Epithelial cell of proximal tubule (primary cell): ENCODE results near the gene GAS7. TPM values are rescaled to one million over a fixed set of nuclear protein-coding genes. Genes with fewer than 3 reads are reported as not detected.

Experiments
- DNase-seq: peaks from one replicate; pipeline ENCODE4 v3.0.0-alpha.2; 2011; ENCODE audit warnings: low read depth
- H3K4me3 ChIP-seq: 2 replicates; pipeline ENCODE4 v1.5.1; 2011; ENCODE audit warnings: low read depth, mild to moderate bottlenecking, low read length
- CTCF ChIP-seq: conservative IDR thresholded peaks from 2 replicates; pipeline ENCODE4 v1.5.1; 2012; ENCODE audit warnings: low read depth, mild to moderate bottlenecking, low read length
- total RNA-seq: library from RNA; depleted of rRNA; stranded (reverse); fragments of >200 nt; gene quantifications from 2 replicates; pipeline ENCODE4 v1.2.3, GENCODE V29; 2015

Gene GAS7
- total RNA-seq, 1 donor from 2014 or later = 2.5 TPM

- no peak overlapping the region for H3K4me3 ChIP-seq
- no peak for DNase-seq
- no peak for TF ChIP-seq CTCF
Observed at GRCh38 chr17:10172778-10173177, 25.6 kb downstream of the GAS7 start.

GRCh38 chr17:10172241-10172741 is 26.1 kb downstream of the GAS7 start:
- no peak for DNase-seq

GRCh38 chr17:10171581-10171981 is 26.8 kb downstream of the GAS7 start:
- TF ChIP-seq CTCF = no peak
- H3K4me3 ChIP-seq = no peak overlapping the region
- DNase-seq = no peak

More at GRCh38 chr17:10172241-10172741, 26.1 kb downstream of the GAS7 start:
- H3K4me3 ChIP-seq = no peak overlapping the region
- TF ChIP-seq CTCF = no peak

- TF ChIP-seq CTCF = no peak
- no peak overlapping the region for H3K4me3 ChIP-seq
- no peak for DNase-seq
Observed at GRCh38 chr17:10171122-10171571, 27.3 kb downstream of the GAS7 start.

GRCh38 chr17:10170233-10170632 is 28.2 kb downstream of the GAS7 start:
- no peak for TF ChIP-seq CTCF
- no peak for DNase-seq
- H3K4me3 ChIP-seq = no peak overlapping the region

- TF ChIP-seq CTCF = no peak
- DNase-seq = no peak
- H3K4me3 ChIP-seq = no peak overlapping the region
Observed at GRCh38 chr17:10169290-10169689, 29.1 kb downstream of the GAS7 start.

GRCh38 chr17:10166176-10166935 is 32.0 kb downstream of the GAS7 start:
- H3K4me3 ChIP-seq = no peak overlapping the region
- no peak for TF ChIP-seq CTCF
- DNase-seq = no peak
